GM18526 (cell line): ENCODE measurements around the gene SPEF1.

Experiments used
- POLR2A ChIP-seq: IDR thresholded peaks from 3 replicates; pipeline ENCODE4 v1.6.1; 2011; ENCODE audit not compliant: insufficient read length; ENCODE audit errors: extremely low read depth

The SPEF1 gene, protein sequence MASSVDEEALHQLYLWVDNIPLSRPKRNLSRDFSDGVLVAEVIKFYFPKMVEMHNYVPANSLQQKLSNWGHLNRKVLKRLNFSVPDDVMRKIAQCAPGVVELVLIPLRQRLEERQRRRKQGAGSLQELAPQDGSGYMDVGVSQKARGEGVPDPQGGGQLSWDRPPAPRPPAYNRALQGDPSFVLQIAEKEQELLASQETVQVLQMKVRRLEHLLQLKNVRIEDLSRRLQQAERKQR

DNA sequence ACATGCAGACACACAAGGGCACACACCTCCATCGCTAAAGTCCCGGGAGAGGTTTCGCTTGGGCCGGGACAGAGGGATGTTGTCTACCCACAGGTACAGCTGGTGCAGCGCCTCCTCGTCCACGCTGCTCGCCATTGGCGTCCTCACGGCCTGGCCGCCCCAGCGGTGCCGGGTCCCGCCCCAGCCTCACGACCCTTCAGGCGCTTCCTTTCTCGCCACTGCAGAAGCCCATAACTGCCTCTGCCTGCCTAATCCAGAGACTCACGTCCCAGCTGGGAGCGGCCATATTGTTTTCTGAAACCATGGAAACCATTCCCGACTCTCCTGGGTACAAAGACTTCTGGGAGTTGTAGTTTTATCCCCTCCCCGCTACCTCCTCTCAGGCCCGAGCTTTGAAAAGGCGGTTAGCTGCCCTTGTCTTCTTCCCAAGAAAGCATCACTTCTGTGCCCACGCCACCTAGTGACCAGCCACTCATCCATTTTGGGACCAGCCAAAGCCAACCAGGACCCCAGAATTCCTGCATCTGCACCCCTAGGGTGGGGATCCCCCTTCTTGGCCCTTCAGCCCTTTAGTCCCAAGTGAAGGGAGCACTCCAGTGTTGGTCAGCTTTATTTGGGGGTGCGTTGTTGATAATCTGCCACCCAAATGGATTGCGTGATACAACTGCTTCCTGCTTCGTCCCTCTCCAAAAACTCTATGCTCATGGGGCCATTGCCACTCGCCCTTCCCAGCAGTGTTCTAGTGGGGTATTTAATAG lies at the start of gene SPEF1:
SPEF1 (minus strand) TSS at position 296 of the 758 bp plus-strand sequence; CDS start at position 135, 161 bp downstream.
- no peak for TF ChIP-seq POLR2A

DNA sequence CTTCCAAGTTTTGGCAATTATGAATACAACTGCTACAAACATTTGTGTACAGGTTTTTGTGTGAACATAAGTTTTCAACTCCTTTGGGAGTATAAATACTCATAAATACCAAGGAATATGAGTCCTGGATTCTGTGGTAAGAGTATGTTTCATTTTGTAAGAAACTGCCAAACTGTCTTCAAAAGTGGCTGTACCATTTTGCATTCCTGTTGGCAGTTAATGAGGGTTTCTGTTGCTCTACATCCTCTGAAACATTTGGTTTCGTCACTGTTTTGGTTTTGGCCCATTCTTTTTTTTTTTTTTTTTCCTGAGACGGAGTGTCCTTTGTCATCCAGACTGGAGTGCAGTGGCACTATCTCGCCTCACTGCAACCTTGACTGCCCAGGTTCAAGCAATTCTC lies 47.5 kb upstream of the SPEF1 start:
- no peak for TF ChIP-seq POLR2A

DNA sequence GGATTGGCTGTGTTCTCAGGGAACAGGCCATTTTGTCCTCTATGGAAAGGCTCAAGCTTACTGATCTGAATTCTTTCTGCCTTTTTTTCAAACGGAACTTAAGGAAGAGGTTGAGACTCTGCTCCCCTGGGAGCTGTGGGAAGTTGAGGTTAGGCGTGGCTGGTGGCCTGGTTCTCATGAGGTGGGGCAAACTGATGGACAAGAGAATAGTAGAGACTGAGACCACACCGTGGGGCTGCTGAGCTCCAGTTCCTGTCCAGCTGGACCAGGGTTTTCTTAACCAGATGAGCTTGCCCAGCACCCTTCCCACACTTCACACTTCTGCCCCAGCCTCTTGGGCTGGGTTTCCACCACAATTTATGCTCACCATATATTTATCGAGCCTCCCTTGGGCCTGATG lies 45.2 kb upstream of the SPEF1 start:
- TF ChIP-seq POLR2A = no peak

DNA sequence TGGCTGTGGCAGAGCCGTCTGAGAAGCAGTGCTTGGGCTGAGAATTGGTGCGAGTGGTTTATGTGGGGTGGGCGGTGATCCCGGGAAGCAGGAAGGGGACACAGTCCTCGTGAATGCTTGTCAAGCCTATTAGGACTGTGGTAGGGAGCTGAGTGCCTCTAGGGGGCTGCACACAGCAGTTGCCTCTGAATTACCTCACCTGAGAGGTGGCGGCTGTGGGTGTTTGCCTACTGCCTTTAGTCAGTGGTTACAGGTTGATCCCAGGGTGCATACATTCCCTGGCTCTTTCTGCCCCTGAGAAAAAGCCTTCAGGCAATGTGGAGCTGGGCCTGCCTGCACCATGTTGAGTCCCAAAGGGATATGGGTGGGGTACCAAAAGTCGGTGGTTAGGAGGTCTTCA lies 44.3 kb upstream of the SPEF1 start:
- TF ChIP-seq POLR2A = no peak

DNA sequence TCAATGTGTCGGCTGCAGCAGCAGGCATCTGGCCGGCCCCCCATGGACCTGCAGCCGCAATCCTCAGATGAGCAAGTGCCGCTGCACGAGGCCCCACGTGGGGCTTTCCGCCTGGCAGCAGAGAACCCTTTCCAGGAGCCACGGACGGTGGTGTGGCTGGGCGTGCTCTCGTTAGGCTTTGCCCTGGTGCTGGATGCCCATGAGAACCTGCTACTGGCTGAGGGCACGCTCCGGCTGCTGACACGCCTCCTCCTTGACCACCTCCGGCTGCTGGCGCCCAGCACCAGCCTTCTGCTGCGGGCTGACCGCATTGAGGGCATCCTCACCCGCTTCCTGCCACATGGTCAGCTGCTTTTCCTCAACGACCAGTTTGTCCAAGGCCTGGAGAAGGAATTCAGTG lies 42.6 kb upstream of the SPEF1 start:
- no peak for TF ChIP-seq POLR2A

DNA sequence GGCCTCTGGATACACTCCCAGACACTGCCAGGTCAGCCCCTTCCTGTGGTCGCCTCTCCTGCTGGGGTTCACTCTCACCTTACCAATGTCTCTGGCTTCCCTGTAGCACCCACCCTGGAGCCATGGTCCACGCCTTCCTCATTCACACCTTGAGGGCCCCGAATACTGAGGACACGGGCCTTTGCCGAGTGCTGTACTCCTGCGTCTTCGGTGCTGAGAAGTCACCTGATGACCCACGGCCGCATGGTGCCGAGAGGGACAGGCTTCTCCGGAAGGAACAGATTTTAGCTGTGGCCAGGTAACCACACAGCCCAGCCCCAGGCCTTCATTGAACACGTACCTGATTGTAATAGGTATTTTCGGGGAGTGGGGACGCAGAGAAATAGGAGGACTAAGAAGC lies 40.7 kb upstream of the SPEF1 start:
- no peak for TF ChIP-seq POLR2A

DNA sequence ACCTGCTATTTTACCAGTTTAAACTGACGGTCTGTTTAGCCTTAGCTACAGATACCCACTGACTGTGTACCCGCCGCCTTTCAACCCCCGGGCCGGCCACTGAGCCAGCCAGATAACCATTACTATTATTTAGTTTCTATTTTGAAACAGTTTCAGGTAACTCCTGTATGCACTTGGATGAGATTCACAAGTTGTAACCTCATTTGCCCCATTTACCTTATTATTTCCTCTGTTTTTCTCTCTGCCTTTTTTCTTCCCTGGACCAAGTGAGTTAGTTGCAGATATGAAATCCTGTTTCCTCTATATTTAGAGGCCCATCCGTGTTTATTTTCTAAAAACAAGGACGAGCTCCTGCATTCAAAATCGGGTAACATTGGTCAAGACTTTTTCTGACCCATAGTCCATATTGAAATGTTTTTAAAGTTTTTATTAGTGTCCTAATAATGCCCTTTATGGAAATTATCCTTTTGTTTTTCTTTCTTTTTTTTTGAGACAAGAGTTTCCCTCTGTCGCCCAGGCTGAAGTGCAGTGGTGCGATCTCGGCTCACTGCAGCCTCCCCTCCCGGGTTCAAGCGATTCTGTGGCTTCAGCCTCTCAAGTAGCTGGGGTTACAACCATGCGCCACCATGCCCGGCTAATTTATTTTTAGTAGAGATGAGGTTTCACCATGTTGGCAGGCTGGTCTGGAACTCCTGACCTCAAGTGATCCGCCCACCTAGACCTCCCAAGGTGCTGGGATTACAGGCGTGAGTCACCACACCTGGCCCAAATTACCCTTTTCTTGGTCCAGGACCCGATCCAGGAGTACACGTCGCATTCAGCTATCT lies 39.9 kb upstream of the SPEF1 start:
- no peak for TF ChIP-seq POLR2A

DNA sequence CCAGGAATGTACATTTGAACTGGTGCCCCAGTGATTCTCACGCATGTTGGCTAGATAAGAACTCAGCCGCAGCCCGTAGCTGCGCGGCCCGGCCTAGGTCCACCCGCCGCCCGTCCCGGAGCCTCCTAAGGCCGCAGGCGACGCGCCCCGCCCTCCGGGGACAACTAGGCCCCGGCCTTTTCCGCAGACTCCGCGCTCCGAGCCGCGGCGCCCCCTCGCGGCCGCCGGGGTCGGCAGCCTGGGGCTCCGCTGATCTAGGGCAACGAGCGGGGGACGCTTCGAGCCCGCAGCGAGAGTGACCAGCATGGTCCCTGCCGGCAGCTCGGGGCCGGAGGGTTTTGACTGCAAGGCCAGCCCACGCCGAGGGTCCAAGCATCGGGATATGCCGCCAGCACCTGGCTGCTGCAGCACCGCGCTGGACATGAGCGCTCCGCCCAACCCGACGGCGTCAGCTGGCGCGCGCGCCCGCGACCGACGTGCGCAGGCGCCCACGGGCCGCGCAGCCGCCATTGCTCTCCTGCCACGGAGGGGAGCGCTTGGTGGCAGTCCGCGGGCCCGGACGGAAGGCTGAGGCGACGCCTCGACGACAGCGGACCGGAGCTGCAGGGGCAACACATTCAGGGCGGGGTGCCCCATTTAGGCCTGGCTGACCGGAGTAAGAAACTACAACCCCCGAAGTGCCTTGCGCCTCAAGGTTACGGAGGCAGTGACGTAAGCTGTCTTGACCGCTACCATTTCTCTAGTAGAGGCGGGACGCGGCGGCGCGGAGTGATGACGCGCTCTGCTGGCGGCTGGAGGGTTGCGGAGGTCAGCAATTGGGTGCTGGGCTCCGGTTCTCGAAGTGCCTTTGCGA lies 39.0 kb upstream of the SPEF1 start, which contains the start of gene AP5S1:
AP5S1 (plus strand) TSS at position 500 of the 853 bp plus-strand sequence. CDS start 1,571 bp downstream, outside the sequence.
- TF ChIP-seq POLR2A = peak; percentile 79

DNA sequence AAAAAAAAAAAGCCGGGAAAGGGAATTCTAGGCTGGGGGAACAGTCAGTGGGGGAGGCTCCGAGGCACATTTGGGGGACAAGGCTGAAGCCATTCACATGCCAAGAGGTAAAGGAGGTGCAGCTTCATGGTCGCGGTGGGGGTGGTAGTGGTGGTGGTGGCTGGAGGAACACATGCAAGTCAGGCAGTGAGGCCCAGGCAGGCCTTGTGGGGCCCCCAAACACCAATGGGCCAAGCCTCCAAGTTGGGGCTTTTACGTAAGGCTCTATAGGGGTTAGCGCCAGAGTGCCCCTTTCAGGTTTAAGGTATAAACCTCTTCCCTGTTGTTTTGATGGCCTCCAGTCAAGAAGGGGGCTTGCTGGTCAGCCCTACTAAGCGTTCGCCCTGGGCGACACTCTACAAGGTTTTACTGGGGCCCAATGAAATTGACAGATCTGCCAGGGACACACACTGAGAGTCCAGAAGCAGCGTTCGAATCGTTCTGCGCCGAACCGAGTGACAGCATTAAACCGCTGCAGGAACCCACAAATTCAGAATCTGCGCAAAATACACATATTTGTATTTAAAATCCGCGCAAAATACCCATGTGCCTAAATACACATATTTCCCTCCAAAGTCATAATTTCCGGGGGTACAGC lies 38.3 kb upstream of the SPEF1 start:
- no peak for TF ChIP-seq POLR2A

DNA sequence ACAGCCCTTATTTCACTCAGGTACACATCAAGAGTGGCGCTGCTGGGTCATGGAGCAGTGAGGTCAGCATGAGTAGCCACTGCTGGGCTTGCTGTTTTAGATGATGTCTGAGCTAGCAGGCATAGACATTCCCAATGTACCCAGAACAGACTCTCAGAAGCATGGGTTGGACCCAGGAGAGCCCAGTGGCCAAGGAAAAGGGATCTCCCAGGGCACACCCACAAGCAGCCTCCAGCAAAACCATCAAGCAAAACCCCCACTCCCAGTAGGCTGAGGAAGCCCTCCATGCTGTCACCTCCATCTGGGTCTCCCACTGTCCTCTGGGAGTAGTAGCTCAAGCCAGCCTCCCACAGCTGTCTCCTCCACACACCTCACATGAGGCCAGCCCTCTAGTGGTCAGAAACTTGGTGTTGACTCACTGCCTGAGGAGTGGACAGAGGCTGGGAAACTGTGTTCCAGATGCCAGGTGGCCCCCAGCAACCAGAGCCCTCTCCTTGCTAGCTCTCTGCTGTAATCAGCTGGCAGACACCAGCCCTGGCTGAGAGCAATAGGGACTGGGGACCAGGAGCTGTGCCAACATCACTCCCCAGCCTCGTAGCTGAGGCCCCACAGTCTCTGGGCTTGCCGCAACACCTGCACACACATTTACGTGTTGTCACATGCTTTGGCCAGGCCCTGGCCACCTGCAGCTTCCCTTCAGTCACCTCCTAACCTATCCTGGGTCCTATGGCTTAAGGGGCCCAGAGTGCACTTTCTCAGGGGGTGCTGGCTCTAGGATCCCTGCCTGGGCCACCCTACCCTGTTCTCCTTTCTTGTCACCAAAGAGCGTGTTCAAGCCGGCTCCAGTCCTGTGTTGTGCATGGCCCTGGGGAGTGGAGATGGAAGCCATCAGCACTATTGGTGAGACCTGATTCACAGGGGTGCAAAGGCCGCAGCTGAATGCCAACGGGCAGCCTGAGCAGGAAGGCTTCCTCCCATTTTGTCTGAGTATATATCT lies 37.2 kb upstream of the SPEF1 start:
- TF ChIP-seq POLR2A = no peak

DNA sequence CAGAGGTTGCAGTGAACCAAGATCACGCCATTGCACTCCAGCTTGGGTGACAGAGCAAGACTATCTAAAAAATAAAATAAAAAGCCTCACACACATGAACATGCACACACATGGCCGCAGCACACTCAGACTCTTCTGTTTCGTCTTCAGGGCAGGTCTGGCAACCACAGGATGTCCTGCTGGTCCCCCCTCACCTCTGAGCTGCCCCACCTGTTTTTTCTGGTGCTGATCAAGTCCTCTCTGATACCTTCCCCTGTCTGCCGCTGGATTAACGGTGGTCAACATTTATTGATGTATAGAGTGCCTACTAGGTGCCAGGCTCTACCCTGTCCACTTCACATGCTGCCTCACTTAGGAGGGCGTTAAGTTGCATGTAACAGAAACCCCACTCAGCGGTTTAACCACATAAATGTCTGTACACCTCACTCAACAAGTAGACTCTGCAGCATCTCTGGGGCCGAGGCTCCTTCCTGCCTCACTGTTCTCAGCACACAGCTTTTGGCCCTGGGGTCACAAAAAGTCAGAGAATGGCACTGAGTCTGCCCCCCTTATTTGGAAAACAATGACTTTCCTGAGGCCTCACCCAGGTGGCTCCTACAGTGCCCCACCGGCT lies 34.6 kb upstream of the SPEF1 start:
- no peak for TF ChIP-seq POLR2A

DNA sequence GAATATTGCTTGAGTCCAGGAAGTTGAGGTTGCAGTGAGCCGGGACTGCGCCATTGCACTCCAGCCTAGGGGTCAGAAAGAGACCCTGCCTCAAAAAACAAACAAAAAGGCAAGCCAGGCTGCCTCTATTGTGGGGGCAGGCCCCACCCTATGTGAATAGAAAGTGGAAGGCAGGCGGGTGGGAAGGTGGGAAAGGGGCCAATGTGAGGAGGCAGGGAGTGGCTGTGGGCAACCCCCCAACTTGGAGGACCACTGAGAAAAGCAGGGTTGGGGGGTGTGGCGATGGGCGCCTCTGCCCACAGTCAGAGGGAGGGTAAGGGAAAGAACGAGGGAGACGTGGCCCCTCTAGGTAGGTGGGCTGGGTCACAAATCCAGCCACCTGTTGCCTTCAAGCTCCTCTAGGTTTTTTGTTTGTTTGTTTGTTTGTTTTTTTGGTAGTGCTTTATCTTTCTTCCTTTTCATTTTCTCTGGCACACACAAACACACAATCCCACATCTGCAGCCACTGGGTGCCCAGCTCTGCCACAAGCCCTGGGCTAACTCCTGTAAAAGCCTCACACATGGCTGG lies 33.8 kb upstream of the SPEF1 start:
- TF ChIP-seq POLR2A = no peak
